GM12878 (cell line): Measurements from ENCODE around the gene GLOD5. TPM values are rescaled to one million over a fixed set of nuclear protein-coding genes. Genes with fewer than 3 reads are reported as not detected.
A peak's percentile ranks its signal among the peaks of the same experiment; 100 is the strongest.

Source experiments
- CBFB ChIP-seq: IDR thresholded peaks from 2 replicates; pipeline ENCODE4 v1.6.1; 2016; ENCODE audit warnings: antibody characterized with exemption, low read depth
- E2F8 ChIP-seq: fragments of 450-650 bp; IDR thresholded peaks from 2 replicates; pipeline ENCODE4 v1.6.1; 2018; ENCODE audit warnings: mild to moderate bottlenecking, low read depth, moderate library complexity; ENCODE audit not compliant: partially characterized antibody
- ETV6 ChIP-seq, 2 experiments: fragments of 450-650 bp in 1 of 2; IDR thresholded peaks in 1 of 2; conservative IDR thresholded peaks in 1 of 2; 2 replicates each; pipeline ENCODE4 v1.6.1; 2014; ENCODE audit warnings: antibody characterized with exemption in 1 of 2, borderline replicate concordance in 1 of 2, low read depth in 1 of 2, mild to moderate bottlenecking in 1 of 2, moderate library complexity in 1 of 2
- KAT2A ChIP-seq: conservative IDR thresholded peaks from 2 replicates; pipeline ENCODE4 v1.6.1; 2011; ENCODE audit warnings: low read depth, low read length; ENCODE audit not compliant: control insufficient read depth
- KLF5 ChIP-seq: fragments of 450-650 bp; IDR thresholded peaks from 2 replicates; pipeline ENCODE4 v1.6.1; 2014; ENCODE audit warnings: mild to moderate bottlenecking; ENCODE audit not compliant: partially characterized antibody
- MEF2A ChIP-seq: IDR thresholded peaks from 2 replicates; pipeline ENCODE4 v1.6.1; 2011; ENCODE audit warnings: low read depth, mild to moderate bottlenecking, low read length, moderate library complexity; ENCODE audit not compliant: insufficient read depth
- MEF2B ChIP-seq: fragments of 450-650 bp; IDR thresholded peaks from 2 replicates; pipeline ENCODE4 v1.6.1; 2018; ENCODE audit warnings: mild to moderate bottlenecking, moderate library complexity; ENCODE audit not compliant: partially characterized antibody, poor library complexity, severe bottlenecking
- POLR2AphosphoS5 ChIP-seq: IDR thresholded peaks from 2 replicates; pipeline ENCODE4 v1.6.1; 2011; ENCODE audit warnings: mild to moderate bottlenecking, low read length, inconsistent platforms
- POU2F2 ChIP-seq: IDR thresholded peaks from 3 replicates; pipeline ENCODE4 v1.6.1; 2011; ENCODE audit warnings: low read depth, mild to moderate bottlenecking, low read length, borderline replicate concordance
- RAD21 ChIP-seq: IDR thresholded peaks from 2 replicates; pipeline ENCODE4 v1.6.1; 2011; ENCODE audit warnings: mild to moderate bottlenecking, low read depth, low read length, moderate library complexity; ENCODE audit not compliant: insufficient read depth
- RCOR1 ChIP-seq: conservative IDR thresholded peaks from 2 replicates; pipeline ENCODE4 v1.6.1; 2012; ENCODE audit warnings: low read depth, low read length, improper control_type of control experiment
- RUNX3 ChIP-seq: IDR thresholded peaks from 2 replicates; pipeline ENCODE4 v1.6.1; 2012; ENCODE audit warnings: low read length, inconsistent platforms
- SREBF1 ChIP-seq: IDR thresholded peaks from 2 replicates; pipeline ENCODE4 v1.6.1; 2012; ENCODE audit warnings: mild to moderate bottlenecking, low read length
- SUPT20H ChIP-seq: IDR thresholded peaks from 2 replicates; pipeline ENCODE4 v1.6.1; 2011; ENCODE audit warnings: low read depth, mild to moderate bottlenecking, low read length, moderate library complexity, borderline replicate concordance; ENCODE audit not compliant: control insufficient read depth
- TAF1 ChIP-seq: IDR thresholded peaks from 2 replicates; pipeline ENCODE4 v1.6.1; 2011; ENCODE audit warnings: mild to moderate bottlenecking, low read depth, low read length, borderline replicate concordance
- TCF3 ChIP-seq: IDR thresholded peaks from 2 replicates; pipeline ENCODE4 v1.6.1; 2012; ENCODE audit warnings: low read depth, mild to moderate bottlenecking, low read length, borderline replicate concordance; ENCODE audit not compliant: insufficient read depth
- ZBTB40 ChIP-seq: fragments of 450-650 bp; IDR thresholded peaks from 2 replicates; pipeline ENCODE4 v1.6.1; 2016; ENCODE audit warnings: mild to moderate bottlenecking, moderate library complexity, borderline replicate concordance
- polyA plus RNA-seq, 11 experiments: library from polyadenylated mRNA; depleted of rRNA in 4 of 11; unstranded in 6 of 11; stranded (reverse) in 5 of 11; fragments of >200 nt; fragmentation: Nextera tagmentation in 4 of 11; fragmentation: Illumina TruSeq in 1 of 11; extraction: Ambion mirVana in 4 of 11; extraction: Trizol in 1 of 11; gene quantifications; 1 replicate in 1 of 11; 2 replicates in 10 of 11; pipeline versions ENCODE4 v1.2.1 to v1.2.3, GENCODE V29; 2011 to 2016; ENCODE audit warnings: inconsistent platforms in 2 of 11, missing spikeins in 2 of 11, low read depth in 1 of 11
- total RNA-seq, 4 experiments: library from RNA; depleted of rRNA in 3 of 4; stranded (reverse); fragments of >200 nt in 3 of 4; fragmentation: Illumina TruSeq in 1 of 4; extraction: Trizol in 1 of 4; gene quantifications; 2 replicates each; pipeline versions ENCODE4 v1.2.1 to v1.2.3, GENCODE V29; 2013 to 2021
- TF ChIP-seq, protein P1 (sequence below): IDR thresholded peaks from 2 replicates; pipeline ENCODE4 v1.6.1; 2012; ENCODE audit warnings: mild to moderate bottlenecking, low read depth, low read length

The GLOD5 gene
- total and polyA plus RNA-seq, 10 of the 15 experiments (the other 5 are each of a cell fraction or from before 2014, with no cell fraction given): not detected

DNA sequence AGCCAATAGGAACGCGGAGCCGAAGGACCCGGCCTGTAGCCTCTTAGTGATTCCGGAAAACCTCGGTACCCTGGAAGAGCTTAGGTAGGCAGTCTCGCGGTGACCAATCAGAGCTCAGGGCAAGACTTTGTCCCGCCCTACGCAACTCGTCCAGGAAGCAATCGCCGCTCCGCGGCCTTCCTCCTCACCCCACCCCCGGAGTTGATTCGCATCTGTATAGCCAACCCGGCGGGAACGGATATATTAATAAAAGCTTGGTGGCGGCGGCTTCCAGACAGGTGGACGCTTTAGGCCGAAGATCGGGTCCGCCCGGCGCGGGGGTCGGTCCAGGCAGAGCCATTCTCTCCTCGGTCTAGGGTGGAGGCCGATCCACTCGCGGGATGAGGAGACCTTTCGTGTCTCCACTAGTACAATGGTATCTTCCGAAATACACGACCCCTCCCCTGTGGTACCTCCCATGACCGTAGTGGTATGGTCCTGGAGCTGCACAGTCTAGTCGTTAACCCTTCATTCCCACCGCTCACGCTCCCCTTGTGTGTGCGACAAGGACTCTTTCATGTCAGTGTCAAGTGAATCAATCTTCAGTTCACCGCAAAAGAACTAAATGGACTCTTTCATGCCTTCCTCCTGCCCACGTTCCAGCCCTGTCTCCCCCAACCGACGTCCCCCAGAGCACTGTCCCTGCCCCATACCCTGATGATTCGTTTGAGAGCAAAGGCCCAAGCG lies 24.2 kb upstream of the GLOD5 start (continued):
- TF ChIP-seq RAD21 (no peak), POLR2AphosphoS5 (peak; percentile 77), MEF2B (peak; percentile 19), TAF1 (no peak; the same call in 1 of the 2 replicates), TCF3 (no peak), RUNX3 (0 out of 2 replicates have a peak, but pooled peaks have one; percentile 6), RCOR1 (no peak), MEF2A (no peak), E2F8 (no peak), CBFB (no peak), ETV6 (conservative IDR thresholded peaks at IDR 0.05 in 1 of 2, IDR thresholded peaks at IDR 0.05 in 1 of 2; ENCODE audit: borderline replicate concordance in 1 of 2, low read depth in 1 of 2) (0 out of 4 replicates have a peak, but pooled peaks of 1 of the 2 experiments have one; percentile 24), SUPT20H (no peak), KLF5 (peak; percentile 84), SREBF1 (peak; percentile 31; the same call in 1 of the 2 replicates), POU2F2 (no peak), KAT2A (no peak), ZBTB40 (peak; percentile 94)
- TF ChIP-seq, protein P1, sequence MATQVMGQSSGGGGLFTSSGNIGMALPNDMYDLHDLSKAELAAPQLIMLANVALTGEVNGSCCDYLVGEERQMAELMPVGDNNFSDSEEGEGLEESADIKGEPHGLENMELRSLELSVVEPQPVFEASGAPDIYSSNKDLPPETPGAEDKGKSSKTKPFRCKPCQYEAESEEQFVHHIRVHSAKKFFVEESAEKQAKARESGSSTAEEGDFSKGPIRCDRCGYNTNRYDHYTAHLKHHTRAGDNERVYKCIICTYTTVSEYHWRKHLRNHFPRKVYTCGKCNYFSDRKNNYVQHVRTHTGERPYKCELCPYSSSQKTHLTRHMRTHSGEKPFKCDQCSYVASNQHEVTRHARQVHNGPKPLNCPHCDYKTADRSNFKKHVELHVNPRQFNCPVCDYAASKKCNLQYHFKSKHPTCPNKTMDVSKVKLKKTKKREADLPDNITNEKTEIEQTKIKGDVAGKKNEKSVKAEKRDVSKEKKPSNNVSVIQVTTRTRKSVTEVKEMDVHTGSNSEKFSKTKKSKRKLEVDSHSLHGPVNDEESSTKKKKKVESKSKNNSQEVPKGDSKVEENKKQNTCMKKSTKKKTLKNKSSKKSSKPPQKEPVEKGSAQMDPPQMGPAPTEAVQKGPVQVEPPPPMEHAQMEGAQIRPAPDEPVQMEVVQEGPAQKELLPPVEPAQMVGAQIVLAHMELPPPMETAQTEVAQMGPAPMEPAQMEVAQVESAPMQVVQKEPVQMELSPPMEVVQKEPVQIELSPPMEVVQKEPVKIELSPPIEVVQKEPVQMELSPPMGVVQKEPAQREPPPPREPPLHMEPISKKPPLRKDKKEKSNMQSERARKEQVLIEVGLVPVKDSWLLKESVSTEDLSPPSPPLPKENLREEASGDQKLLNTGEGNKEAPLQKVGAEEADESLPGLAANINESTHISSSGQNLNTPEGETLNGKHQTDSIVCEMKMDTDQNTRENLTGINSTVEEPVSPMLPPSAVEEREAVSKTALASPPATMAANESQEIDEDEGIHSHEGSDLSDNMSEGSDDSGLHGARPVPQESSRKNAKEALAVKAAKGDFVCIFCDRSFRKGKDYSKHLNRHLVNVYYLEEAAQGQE: no peak
